Neural progenitor cell (in vitro differentiated cells): ENCODE results near the gene TCEA3. TPM values are rescaled to one million over a fixed set of nuclear protein-coding genes. Genes with fewer than 3 reads are reported as not detected.

Experiments used
- DNase-seq: peaks from one replicate; pipeline ENCODE4 v3.0.0-alpha.2; 2016; ENCODE audit warnings: low spot score
- H2AFZ ChIP-seq: fragments of 200-600 bp; sonication (generic); replicated peaks from 2 replicates; pipeline ENCODE4 v1.6.1; 2016; ENCODE audit warnings: antibody characterized with exemption
- H3F3A ChIP-seq: fragments of 200-600 bp; sonication (generic); 2 replicates; pipeline ENCODE4 v1.6.1; 2016; ENCODE audit warnings: antibody characterized with exemption, low read depth
- H3K27ac ChIP-seq: fragments of 200-600 bp; sonication (generic); 2 replicates; pipeline ENCODE4 v1.5.1; 2016; ENCODE audit warnings: mild to moderate bottlenecking
- H3K27me3 ChIP-seq: fragments of 200-600 bp; sonication (generic); 2 replicates; pipeline ENCODE4 v1.6.1; 2016; ENCODE audit warnings: mild to moderate bottlenecking, moderate library complexity
- H3K36me3 ChIP-seq: fragments of 200-600 bp; sonication (generic); 2 replicates; pipeline ENCODE4 v1.5.1; 2016
- H3K4me1 ChIP-seq: fragments of 200-600 bp; sonication (generic); 2 replicates; pipeline ENCODE4 v1.6.1; 2016; ENCODE audit warnings: mixed run types
- H3K4me2 ChIP-seq: fragments of 200-600 bp; sonication (generic); 2 replicates; pipeline ENCODE4 v1.6.1; 2016
- H3K4me3 ChIP-seq: fragments of 200-600 bp; sonication (generic); 2 replicates; pipeline ENCODE4 v1.5.1; 2016
- H3K79me2 ChIP-seq: fragments of 200-600 bp; sonication (generic); 2 replicates; pipeline ENCODE4 v1.6.1; 2016; ENCODE audit warnings: low read depth
- H3K9ac ChIP-seq: fragments of 200-600 bp; sonication (generic); 2 replicates; pipeline ENCODE4 v1.6.1; 2016
- H3K9me3 ChIP-seq: fragments of 200-600 bp; sonication (generic); 2 replicates; pipeline ENCODE4 v1.5.1; 2016; ENCODE audit warnings: low read depth
- H4K20me1 ChIP-seq: fragments of 200-600 bp; sonication (generic); 2 replicates; pipeline ENCODE4 v1.6.1; 2016; ENCODE audit warnings: low read depth
- H3K27ac Mint-ChIP-seq: 3 replicates; pipeline ENCODE4 v1.8.0; 2021; ENCODE audit warnings: mixed read lengths
- H3K27me3 Mint-ChIP-seq: 2 replicates; pipeline ENCODE4 v1.8.0; 2022; ENCODE audit warnings: low read depth, mild to moderate bottlenecking, inconsistent platforms, moderate library complexity, mixed read lengths; ENCODE audit not compliant: insufficient read depth
- H3K36me3 Mint-ChIP-seq: 3 replicates; pipeline ENCODE4 v1.8.0; 2021; ENCODE audit warnings: mixed read lengths
- H3K4me1 Mint-ChIP-seq: 3 replicates; pipeline ENCODE4 v1.8.0; 2021; ENCODE audit warnings: mixed read lengths
- H3K4me3 Mint-ChIP-seq: 3 replicates; pipeline ENCODE4 v1.8.0; 2021; ENCODE audit warnings: mild to moderate bottlenecking, moderate library complexity, mixed read lengths
- H3K9me3 Mint-ChIP-seq: 3 replicates; pipeline ENCODE4 v1.8.0; 2020; ENCODE audit warnings: mixed read lengths
- EZH2 ChIP-seq: fragments of 200-600 bp; sonication (generic); IDR thresholded peaks from 2 replicates; pipeline ENCODE4 v1.6.1; 2017; ENCODE audit warnings: antibody characterized with exemption, mild to moderate bottlenecking, moderate library complexity
- EZH2phosphoT487 ChIP-seq: fragments of 200-600 bp; sonication (generic); IDR thresholded peaks from 2 replicates; pipeline ENCODE4 v1.6.1; 2017; ENCODE audit warnings: antibody characterized with exemption
- total RNA-seq: library from RNA; depleted of rRNA; stranded (reverse); fragments of >200 nt; gene quantifications from 2 replicates; pipeline ENCODE4 v1.2.3, GENCODE V29; 2015; ENCODE audit warnings: low replicate concordance
- TF ChIP-seq, protein P1 (sequence below): fragments of 200-600 bp; sonication (generic); IDR thresholded peaks from 2 replicates; pipeline ENCODE4 v1.5.1; 2017; ENCODE audit warnings: antibody characterized with exemption, mild to moderate bottlenecking

TCEA3 gene
- total RNA-seq, 1 donor from 2014 or later, result 0.54 TPM

DNA sequence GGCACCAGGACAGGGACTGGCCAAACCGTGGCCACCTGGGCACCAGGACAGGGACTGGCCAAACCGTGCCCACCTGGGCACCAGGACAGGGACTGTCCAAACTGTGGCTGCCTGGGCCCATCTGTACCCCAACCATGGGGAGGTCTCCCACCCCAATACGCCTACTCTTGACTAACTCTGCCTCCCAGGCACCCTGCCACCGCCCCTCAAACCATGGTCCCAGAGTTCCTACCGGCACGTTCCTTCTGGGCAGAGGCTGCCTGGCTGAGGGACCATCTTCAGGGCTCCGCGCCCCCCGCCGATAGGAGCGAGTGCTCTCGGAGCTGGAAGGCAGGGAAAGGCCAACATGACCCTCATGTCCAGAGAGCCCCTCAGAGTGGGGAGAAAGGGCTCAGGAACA is 6.3 kb upstream of the TCEA3 start:
- H3K4me1 ChIP-seq, result no peaks in the 10 kb centered on the region
- Mint-ChIP-seq H3K27me3 (peaks cover 8% of the 10 kb centered on the region), H3K4me1 (peaks cover 4% of the 10 kb centered on the region), H3K27ac (no peak overlapping the region), H3K4me3 (no peak overlapping the region), H3K9me3 (no peaks in the 10 kb centered on the region), H3K36me3 (peaks cover 58% of the 10 kb centered on the region)
- no peaks in the 10 kb centered on the region for H3K9me3 ChIP-seq
- peaks cover 33% of the 10 kb centered on the region for H3K27me3 ChIP-seq
- no peaks in the 10 kb centered on the region for H4K20me1 ChIP-seq
- no peaks in the 10 kb centered on the region for H3F3A ChIP-seq
- no peaks in the 10 kb centered on the region for H3K79me2 ChIP-seq
- H3K9ac ChIP-seq, result no peak overlapping the region
- DNase-seq, result no peak
- TF ChIP-seq, protein P1, sequence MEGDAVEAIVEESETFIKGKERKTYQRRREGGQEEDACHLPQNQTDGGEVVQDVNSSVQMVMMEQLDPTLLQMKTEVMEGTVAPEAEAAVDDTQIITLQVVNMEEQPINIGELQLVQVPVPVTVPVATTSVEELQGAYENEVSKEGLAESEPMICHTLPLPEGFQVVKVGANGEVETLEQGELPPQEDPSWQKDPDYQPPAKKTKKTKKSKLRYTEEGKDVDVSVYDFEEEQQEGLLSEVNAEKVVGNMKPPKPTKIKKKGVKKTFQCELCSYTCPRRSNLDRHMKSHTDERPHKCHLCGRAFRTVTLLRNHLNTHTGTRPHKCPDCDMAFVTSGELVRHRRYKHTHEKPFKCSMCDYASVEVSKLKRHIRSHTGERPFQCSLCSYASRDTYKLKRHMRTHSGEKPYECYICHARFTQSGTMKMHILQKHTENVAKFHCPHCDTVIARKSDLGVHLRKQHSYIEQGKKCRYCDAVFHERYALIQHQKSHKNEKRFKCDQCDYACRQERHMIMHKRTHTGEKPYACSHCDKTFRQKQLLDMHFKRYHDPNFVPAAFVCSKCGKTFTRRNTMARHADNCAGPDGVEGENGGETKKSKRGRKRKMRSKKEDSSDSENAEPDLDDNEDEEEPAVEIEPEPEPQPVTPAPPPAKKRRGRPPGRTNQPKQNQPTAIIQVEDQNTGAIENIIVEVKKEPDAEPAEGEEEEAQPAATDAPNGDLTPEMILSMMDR, result no peak
- TF ChIP-seq EZH2 (no peak), EZH2phosphoT487 (no peak)
- H2AFZ ChIP-seq, result no peak overlapping the region
- no peak overlapping the region for H3K27ac ChIP-seq
- no peaks in the 10 kb centered on the region for H3K36me3 ChIP-seq
- no peak overlapping the region for H3K4me2 ChIP-seq
- no peak overlapping the region for H3K4me3 ChIP-seq

DNA sequence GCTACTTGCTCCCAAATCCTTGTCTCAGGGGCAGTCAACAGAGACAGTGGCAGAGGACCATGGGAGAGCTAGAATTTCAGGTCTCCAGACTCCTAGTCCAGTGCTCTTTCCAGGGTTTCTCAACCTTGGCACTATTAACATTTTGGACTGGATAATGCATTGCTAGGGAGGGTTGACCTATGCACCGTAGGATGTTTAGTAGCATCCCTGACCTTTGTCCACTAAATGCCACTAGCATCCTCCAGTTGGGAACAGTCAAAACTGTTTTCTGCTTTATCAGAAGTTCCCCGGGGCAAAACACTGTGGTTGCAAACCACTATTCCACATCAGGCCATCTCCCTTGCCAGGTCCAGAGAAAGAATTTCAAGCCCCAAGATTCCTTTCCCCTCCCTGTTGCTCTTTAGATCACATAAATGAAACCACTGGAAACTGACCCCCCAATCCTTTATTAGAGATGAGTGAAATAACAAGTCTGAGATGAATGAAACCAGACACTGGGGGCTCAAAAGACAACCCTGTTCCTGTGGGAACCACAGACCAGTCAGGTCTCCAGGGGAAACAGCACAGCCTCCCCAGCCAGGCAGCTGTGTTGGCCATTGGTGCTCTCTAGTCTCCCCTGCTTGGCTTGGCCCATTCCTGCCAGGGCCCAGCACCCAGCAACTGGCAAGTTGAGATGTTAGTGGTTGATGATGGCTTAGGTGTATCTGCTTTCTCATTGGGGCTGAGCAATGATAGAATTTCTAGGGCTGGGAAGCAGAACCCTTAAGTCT is 3.8 kb upstream of the TCEA3 start:
- TF ChIP-seq EZH2phosphoT487, result no peak
- TF ChIP-seq, protein P1, result no peak
- no peak for TF ChIP-seq EZH2
- Mint-ChIP-seq H3K36me3 (peaks cover 46% of the 10 kb centered on the region), H3K27me3 (peaks cover 18% of the 10 kb centered on the region), H3K4me3 (no peak overlapping the region), H3K27ac (no peak overlapping the region), H3K4me1 (peaks cover 14% of the 10 kb centered on the region), H3K9me3 (no peaks in the 10 kb centered on the region)
- no peak overlapping the region for H3K4me2 ChIP-seq
- peaks cover 58% of the 10 kb centered on the region for H3K27me3 ChIP-seq
- peaks cover 7% of the 10 kb centered on the region for H3F3A ChIP-seq
- DNase-seq, result no peak
- H4K20me1 ChIP-seq, result peaks cover 7% of the 10 kb centered on the region
- H3K9me3 ChIP-seq, result no peaks in the 10 kb centered on the region
- no peak overlapping the region for H3K27ac ChIP-seq
- peaks cover 10% of the 10 kb centered on the region for H3K4me1 ChIP-seq
- H3K79me2 ChIP-seq, result no peaks in the 10 kb centered on the region
- H3K9ac ChIP-seq, result no peak overlapping the region
- no peaks in the 10 kb centered on the region for H3K36me3 ChIP-seq
- H3K4me3 ChIP-seq, result no peak overlapping the region
- H2AFZ ChIP-seq, result no peak overlapping the region

DNA sequence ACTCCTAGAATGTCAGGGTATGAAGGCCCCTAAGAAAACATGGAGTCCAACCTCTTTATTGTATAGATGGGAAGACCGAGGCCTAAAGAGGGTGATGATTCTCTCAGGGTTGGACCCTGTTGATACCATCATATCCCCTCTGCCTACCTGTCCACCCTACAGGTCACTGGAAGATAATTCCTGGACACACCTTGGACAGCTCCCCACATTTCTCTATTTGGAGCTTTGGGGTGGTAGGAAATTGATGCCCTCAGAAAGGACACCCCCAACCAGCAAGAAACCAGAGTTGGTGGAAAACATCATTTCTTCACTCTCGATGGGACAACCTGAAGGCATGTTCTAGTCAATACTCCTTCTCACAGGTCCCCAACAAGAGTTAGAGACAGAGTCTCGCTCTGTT is 3.0 kb upstream of the TCEA3 start:
- Mint-ChIP-seq H3K4me3 (no peak overlapping the region), H3K36me3 (peaks cover 39% of the 10 kb centered on the region), H3K4me1 (peaks cover 18% of the 10 kb centered on the region), H3K27me3 (peaks cover 18% of the 10 kb centered on the region), H3K9me3 (no peaks in the 10 kb centered on the region), H3K27ac (no peak overlapping the region)
- H3K9me3 ChIP-seq, result no peaks in the 10 kb centered on the region
- peaks cover 66% of the 10 kb centered on the region for H3K27me3 ChIP-seq
- H3K4me1 ChIP-seq, result peaks cover 12% of the 10 kb centered on the region
- no peaks in the 10 kb centered on the region for H3K79me2 ChIP-seq
- peaks cover 12% of the 10 kb centered on the region for H3F3A ChIP-seq
- TF ChIP-seq, protein P1, result no peak
- no peak overlapping the region for H2AFZ ChIP-seq
- H3K9ac ChIP-seq, result no peak overlapping the region
- H4K20me1 ChIP-seq, result peaks cover 15% of the 10 kb centered on the region
- no peaks in the 10 kb centered on the region for H3K36me3 ChIP-seq
- no peak overlapping the region for H3K4me2 ChIP-seq
- H3K4me3 ChIP-seq, result no peak overlapping the region
- no peak overlapping the region for H3K27ac ChIP-seq
- DNase-seq, result no peak
